GM21576 (cell line): ENCODE data around the gene BLTP1.

Source experiments
- ATAC-seq: cut with Tn5 transposase; IDR thresholded peaks from one replicate; pipeline ENCODE4 v1.9.1; 2021; ENCODE audit warnings: mild to moderate bottlenecking, moderate library complexity; ENCODE audit not compliant: unreplicated experiment

Gene BLTP1

DNA sequence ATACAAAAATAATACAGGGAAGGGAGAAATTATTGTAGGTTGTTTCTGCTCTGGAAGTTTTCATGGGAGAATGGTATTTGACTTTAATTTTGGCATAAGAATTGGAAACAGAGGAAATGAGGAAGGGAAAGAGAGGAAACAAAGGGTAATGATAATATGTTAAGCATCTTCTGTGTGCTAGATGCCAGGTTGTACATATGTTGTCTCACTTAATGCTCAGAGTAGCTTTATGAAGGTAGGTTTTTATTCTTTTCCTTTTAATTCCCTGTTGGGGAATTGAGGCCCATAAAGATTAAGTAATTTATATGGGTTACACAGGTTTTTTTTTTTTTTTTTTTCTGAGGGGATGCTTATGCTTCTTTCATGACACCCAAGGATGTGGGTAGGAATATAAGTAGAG lies 19.2 kb downstream of the BLTP1 start:
- ATAC-seq, result no peak

DNA sequence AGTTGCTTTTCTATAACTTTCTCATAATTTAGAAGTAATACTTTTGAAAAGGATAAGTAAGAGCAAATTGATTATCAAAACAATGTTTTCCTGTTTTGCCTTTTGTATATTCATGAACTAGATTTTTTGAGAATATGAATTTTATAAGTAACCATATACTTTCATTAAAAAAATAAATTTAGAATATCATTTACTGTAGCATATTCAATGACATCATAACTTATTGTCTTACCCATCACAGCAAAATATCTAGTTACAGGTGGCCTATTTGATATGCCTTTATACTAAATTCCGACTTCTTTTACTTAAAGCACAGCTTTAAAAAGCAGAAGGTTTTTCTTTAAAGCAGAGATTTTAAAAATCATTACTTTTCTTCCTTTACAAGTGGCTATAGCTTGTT lies 20.1 kb downstream of the BLTP1 start:
- no peak for ATAC-seq

DNA sequence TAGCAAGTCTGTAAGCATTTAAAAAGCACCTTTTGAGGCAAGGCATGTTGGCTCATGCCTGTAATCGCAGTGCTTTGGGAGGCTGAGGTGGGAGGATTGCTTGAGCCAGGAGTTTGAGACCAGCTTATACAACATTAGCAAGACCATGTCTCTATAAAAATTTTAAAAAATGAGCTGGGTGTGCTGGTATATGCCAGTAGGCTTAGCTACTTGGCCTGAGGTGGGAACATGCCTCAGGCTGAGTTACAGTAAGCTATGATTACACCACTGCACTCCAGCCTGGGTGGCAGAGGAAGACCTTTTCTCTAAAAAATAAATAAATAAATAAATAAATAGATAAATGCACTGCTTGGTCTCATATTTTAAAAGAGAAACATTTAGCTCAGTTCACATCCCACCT lies 26.8 kb downstream of the BLTP1 start:
- no peak for ATAC-seq

DNA sequence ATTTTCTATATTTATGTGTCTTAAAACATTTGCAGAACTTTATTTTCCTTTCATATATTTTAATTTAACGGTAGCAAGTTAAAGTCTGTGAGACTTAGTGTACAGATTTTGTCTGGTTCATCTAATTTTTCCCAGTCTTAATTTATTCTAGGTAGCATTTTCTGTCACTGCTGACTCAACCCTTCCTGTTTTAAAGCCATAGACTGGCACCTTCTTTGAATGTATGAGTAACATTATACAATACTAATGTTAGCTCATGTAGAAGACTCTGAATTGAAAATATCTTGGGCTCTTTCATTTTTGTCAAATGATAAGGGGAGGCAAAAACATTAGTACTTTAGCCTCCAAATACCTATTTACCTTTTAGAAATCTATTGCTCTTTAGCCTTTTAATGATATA lies 43.6 kb downstream of the BLTP1 start:
- ATAC-seq, result no peak
